NCI-H2107 (cell line): ENCODE results near the gene SLC25A39.
"Not testable (repeated sequence)": the region's sequence is repeated elsewhere in the genome, so short reads cannot be mapped to it uniquely, and the experiment has no call there.

Experiments
- DNase-seq: peaks from one replicate; lab custom pipeline; 2025; lab: John Stamatoyannopoulos, UW

The SLC25A39 gene

DNA sequence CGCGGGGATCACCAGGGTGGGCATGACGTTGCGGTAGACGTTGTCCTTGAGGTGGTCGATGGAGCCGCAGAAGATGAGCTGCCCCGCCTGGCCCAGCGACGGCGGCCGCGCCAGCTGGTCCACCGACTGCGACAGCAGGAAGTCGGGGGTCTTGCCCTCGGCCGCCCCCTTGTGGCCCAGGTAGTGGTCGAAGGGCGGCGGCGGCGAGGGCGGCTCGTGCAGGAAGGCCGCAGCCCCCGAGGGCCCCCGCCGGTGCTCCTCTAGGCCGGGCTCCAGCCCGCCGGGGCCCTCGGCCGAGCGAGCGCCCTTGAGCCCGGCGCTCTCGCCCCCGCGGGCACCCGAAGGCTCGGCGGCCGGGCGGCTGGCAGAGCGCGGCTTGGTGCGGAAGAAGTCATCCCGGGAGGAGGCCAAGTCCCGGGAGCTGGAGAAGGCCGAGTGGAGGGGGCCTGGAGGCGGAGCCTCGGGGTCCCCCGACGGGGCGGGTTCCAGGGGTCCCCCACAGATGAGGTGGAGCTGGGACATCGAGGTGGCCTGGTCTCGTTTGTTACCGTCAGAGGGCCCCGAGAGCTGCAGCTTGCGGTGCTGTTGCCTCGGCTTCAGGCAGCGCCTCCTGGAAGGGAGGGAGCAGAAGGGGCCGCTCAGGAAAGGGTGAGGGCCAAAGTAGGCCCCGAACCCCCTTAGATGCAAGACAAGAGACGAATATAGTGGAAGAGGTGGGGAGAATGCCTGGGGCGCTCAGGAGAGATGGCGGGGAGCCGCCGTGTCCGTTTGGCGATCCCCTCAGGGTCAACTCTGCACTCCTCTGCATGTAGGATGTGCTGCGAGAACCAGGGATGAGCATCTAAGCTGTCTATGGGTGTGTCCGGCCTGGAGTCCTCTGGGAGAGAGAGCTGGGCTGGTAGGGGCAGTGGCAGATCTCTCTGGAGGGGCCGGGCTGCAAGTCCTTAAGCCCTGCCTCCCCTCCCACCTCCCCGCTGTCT, 30.2 kb upstream of the SLC25A39 start:
- DNase-seq, result no peak

DNA sequence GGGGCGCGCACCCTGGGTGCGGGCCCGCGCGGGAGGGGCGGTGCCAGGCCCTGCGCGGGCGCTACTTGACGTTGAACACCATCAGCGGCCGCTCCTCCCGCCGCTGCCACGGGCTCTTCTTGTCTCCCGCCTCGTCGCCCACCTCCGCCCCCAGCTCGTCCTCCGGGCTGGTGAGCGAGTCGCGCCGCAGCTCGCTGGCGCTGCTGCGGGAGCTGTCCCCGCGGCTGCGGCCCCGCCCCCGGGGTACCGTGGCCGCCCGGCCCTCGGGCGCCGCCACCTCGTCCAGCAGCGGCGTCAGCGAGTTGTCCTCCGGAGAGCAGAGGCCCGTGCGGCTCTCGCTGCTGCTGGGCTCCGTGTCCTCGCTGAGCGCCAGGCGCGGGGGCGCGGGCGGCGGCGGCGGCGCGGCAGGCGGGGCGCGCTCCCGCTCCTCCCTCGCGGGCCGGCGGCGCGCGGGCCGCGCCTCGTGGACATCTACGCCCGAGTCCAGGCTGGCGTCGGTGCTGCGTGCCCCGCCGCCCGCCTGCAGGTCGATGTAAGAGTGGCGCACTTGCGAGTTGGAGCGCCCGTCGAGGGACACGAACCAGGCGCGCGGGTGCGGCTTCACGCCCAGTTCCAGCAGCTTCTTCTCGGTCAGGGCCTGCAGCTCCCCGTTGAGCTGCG, 29.2 kb upstream of the SLC25A39 start:
- DNase-seq, result no peak

- DNase-seq, result no peak
Measured at GRCh38 chr17:44352828-44353671, 28.4 kb upstream of the SLC25A39 start.

GRCh38 chr17:44351961-44352827, 27.6 kb upstream of the SLC25A39 start:
- DNase-seq, result no peak

- no peak for DNase-seq
Measured at GRCh38 chr17:44351464-44351863, 26.8 kb upstream of the SLC25A39 start.

DNA sequence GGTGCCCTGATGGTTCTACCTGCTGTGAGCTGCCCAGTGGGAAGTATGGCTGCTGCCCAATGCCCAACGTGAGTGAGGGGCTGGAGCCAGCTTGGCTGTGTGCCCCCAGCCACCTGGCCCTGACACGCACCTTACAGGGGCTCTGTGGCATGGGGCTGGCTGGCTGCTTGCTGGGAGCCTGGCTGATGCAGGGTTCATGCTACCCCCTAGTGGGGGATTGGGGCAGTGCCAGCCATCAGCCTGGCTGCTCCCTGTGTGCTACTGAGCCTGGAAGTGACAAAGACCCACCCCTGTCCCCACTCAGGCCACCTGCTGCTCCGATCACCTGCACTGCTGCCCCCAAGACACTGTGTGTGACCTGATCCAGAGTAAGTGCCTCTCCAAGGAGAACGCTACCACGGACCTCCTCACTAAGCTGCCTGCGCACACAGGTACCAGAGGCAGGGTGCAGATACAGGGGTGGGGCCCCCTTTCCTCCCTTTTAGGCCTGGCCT, 26.2 kb upstream of the SLC25A39 start:
- DNase-seq, result peak; percentile 28

GRCh38 chr17:44349553-44350070, 25.0 kb upstream of the SLC25A39 start:
- no peak for DNase-seq

DNA sequence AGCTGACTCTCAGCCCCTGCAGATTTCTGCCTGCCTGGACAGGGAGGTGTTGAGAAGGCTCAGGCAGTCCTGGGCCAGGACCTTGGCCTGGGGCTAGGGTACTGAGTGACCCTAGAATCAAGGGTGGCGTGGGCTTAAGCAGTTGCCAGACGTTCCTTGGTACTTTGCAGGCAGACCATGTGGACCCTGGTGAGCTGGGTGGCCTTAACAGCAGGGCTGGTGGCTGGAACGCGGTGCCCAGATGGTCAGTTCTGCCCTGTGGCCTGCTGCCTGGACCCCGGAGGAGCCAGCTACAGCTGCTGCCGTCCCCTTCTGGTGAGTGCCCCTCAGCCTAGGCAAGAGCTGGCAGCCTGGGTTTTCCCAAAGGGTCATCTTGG, 24.4 kb upstream of the SLC25A39 start:
- no peak for DNase-seq

DNA sequence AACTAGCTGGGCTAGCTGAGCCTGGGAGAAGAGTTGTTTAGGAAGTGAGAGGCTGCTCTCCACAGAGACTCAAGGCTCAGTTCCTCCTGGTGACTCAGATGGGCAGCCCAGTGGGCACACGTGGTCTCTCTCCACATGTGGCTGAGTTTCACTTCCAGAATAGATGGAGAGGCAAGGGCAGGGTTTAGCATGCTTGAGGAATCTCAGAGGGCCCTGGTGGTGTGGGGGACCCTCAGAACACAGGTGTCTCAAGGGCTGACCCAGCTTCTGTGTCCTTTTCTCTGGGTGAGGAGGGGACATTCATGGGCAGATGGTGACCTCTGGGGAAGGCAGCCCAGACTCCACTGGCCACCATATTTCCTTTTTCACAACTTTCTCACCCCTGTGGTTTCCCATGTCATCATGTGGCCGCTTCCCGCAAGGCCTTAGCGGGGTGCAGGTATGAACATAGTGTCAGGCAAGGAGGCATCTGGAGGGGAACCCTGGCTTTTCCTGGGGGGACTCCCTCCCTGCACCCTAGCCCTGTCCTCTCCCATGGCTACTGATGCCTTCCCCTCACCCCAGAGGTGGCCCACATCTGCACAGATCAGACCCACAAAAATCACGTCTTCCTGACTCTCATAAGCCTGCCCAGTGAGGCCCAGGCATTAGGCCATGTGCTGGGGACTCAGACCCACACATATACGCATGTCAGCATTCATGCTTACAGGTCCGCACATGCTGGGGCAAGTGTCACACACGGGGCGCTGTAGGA, 23.8 kb upstream of the SLC25A39 start:
- DNase-seq, result no peak

GRCh38 chr17:44347206-44348055, 22.8 kb upstream of the SLC25A39 start:
- DNase-seq, result not testable (repeated sequence)

GRCh38 chr17:44346064-44346844, 21.6 kb upstream of the SLC25A39 start:
- no peak for DNase-seq

GRCh38 chr17:44345454-44346026, 20.9 kb upstream of the SLC25A39 start:
- DNase-seq, result peak; percentile 47

GRCh38 chr17:44344939-44345453, 20.4 kb upstream of the SLC25A39 start, which contains the start of gene GRN:
Gene GRN, plus strand, starts transcription at chr17:44345302. Its CDS starts 3,863 bp downstream, at chr17:44349165.
- DNase-seq, result peak; percentile 94

GRCh38 chr17:44343510-44344209, 19.0 kb upstream of the SLC25A39 start:
- DNase-seq, result no peak

- not testable (repeated sequence) for DNase-seq
Measured at GRCh38 chr17:44340553-44340952, 15.9 kb upstream of the SLC25A39 start.

DNA sequence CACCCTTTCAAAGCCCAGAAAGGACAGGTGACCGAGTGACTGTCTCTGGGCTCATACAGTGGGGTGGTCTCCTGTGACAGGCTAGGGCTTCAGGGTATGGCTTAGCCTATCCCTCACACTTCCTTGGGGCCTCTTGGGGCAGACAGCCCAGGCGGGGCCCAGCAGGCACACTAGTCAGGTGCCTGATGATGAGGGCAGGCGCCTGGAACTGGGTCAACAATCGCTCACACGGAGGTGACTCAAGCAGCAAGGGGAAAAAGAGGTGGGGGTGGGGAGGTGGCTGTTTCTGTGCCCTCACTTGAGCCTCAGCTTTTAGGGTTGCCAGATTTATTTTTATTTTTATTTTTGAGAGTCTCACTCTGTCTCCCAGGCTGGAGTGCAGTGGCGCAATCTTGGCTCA, 14.1 kb upstream of the SLC25A39 start:
- DNase-seq, result no peak

DNA sequence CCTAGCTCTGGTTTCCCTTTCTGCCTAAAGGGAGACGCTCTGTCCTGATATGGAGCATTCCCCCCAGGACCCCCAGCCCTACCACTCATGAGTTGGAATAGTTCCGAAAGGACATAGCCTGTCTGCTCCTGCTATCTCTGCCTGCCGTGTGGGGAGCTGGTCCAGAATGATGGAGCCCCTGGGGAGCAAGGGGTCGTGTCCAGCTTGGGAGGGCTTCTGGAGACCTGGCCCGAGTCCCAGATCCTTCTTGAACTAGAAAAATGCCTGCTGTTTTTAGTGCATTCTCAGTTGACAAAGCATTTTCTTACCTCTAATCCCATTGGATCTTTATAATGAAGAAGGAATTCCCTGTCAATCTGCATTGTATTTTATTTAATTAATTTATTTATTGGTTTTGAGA, 11.3 kb upstream of the SLC25A39 start:
- DNase-seq, result no peak
